ENCODE results near the gene ZFHX3. TPM values are rescaled to one million over a fixed set of nuclear protein-coding genes. Genes with fewer than 3 reads are reported as not detected.

Gene ZFHX3
- total RNA-seq, 2 experiments from 2014 or later: 0.40 to 0.54 TPM

- Mint-ChIP-seq H3K27ac (no peak overlapping the region), H3K4me3 (no peak overlapping the region)
- no peak for DNase-seq
These were observed 115.9 kb downstream of the ZFHX3 start for GRCh38 chr16:72932050-72932449.

GRCh38 chr16:72930396-72930795 is 117.5 kb downstream of the ZFHX3 start:
- Mint-ChIP-seq H3K36me3 (no peaks in the 10 kb centered on the region), H3K27ac (no peak overlapping the region), H3K27me3 (peaks cover 6% of the 10 kb centered on the region)

More at GRCh38 chr16:72932050-72932449, 115.9 kb downstream of the ZFHX3 start:
- Mint-ChIP-seq H3K9me3 (no peaks in the 10 kb centered on the region), H3K4me1 (peaks cover 3% of the 10 kb centered on the region), H3K36me3 (no peaks in the 10 kb centered on the region), H3K27me3 (peaks cover 6% of the 10 kb centered on the region)

GRCh38 chr16:72928090-72928981 is 119.6 kb downstream of the ZFHX3 start:
- no peak for DNase-seq
- Mint-ChIP-seq H3K27ac (no peak overlapping the region), H3K36me3 (no peaks in the 10 kb centered on the region), H3K27me3 (peaks cover 3% of the 10 kb centered on the region), H3K4me1 (peaks cover 3% of the 10 kb centered on the region), H3K4me3 (no peak overlapping the region), H3K9me3 (no peaks in the 10 kb centered on the region)

More at GRCh38 chr16:72930396-72930795, 117.5 kb downstream of the ZFHX3 start:
- no peak for DNase-seq
- Mint-ChIP-seq H3K4me3 (no peak overlapping the region), H3K4me1 (peaks cover 3% of the 10 kb centered on the region), H3K9me3 (no peaks in the 10 kb centered on the region)

- H3K4me1 Mint-ChIP-seq: peaks cover 3% of the 10 kb centered on the region
- peaks cover 3% of the 10 kb centered on the region for H3K27me3 Mint-ChIP-seq
- H3K4me3 Mint-ChIP-seq: no peak overlapping the region
- DNase-seq: no peak
- no peak overlapping the region for H3K27ac Mint-ChIP-seq
- H3K36me3 Mint-ChIP-seq: no peaks in the 10 kb centered on the region
- H3K9me3 Mint-ChIP-seq: no peaks in the 10 kb centered on the region
These were observed 120.5 kb downstream of the ZFHX3 start for GRCh38 chr16:72927199-72928089.

- H3K27ac Mint-ChIP-seq: no peak overlapping the region
- H3K9me3 Mint-ChIP-seq: peaks cover 2% of the 10 kb centered on the region
- DNase-seq: no peak
These were observed 121.5 kb downstream of the ZFHX3 start for GRCh38 chr16:72926177-72927070.

GRCh38 chr16:72925631-72925979 is 122.3 kb downstream of the ZFHX3 start:
- H3K9me3 Mint-ChIP-seq: peaks cover 2% of the 10 kb centered on the region
- no peak overlapping the region for H3K4me3 Mint-ChIP-seq
- no peak for DNase-seq
- H3K36me3 Mint-ChIP-seq: no peaks in the 10 kb centered on the region
- peaks cover 13% of the 10 kb centered on the region for H3K4me1 Mint-ChIP-seq
- H3K27ac Mint-ChIP-seq: no peak overlapping the region
- peaks cover 3% of the 10 kb centered on the region for H3K27me3 Mint-ChIP-seq

More at GRCh38 chr16:72926177-72927070, 121.5 kb downstream of the ZFHX3 start:
- Mint-ChIP-seq H3K4me3 (no peak overlapping the region), H3K36me3 (no peaks in the 10 kb centered on the region), H3K4me1 (peaks cover 5% of the 10 kb centered on the region), H3K27me3 (peaks cover 3% of the 10 kb centered on the region)

GRCh38 chr16:72924927-72925630 is 122.8 kb downstream of the ZFHX3 start:
- Mint-ChIP-seq H3K36me3 (no peaks in the 10 kb centered on the region), H3K27me3 (peaks cover 3% of the 10 kb centered on the region), H3K27ac (no peak overlapping the region), H3K4me1 (peaks cover 14% of the 10 kb centered on the region), H3K4me3 (no peak overlapping the region), H3K9me3 (peaks cover 2% of the 10 kb centered on the region)
- DNase-seq: no peak

GRCh38 chr16:72924537-72924926 is 123.4 kb downstream of the ZFHX3 start:
- DNase-seq: no peak
- Mint-ChIP-seq H3K9me3 (peaks cover 2% of the 10 kb centered on the region), H3K4me3 (no peak overlapping the region), H3K36me3 (no peaks in the 10 kb centered on the region), H3K27me3 (peaks cover 3% of the 10 kb centered on the region), H3K4me1 (peaks cover 16% of the 10 kb centered on the region), H3K27ac (no peak overlapping the region)

- Mint-ChIP-seq H3K36me3 (no peaks in the 10 kb centered on the region), H3K27ac (no peak overlapping the region), H3K9me3 (peaks cover 2% of the 10 kb centered on the region), H3K4me3 (no peak overlapping the region), H3K4me1 (peaks cover 16% of the 10 kb centered on the region), H3K27me3 (no peaks in the 10 kb centered on the region)
- DNase-seq: no peak
These were observed 124.2 kb downstream of the ZFHX3 start for GRCh38 chr16:72923757-72924156.

GRCh38 chr16:72922714-72923113 is 125.2 kb downstream of the ZFHX3 start:
- Mint-ChIP-seq H3K4me3 (no peak overlapping the region), H3K27ac (no peak overlapping the region), H3K4me1 (peaks cover 16% of the 10 kb centered on the region), H3K9me3 (peaks cover 2% of the 10 kb centered on the region), H3K27me3 (no peaks in the 10 kb centered on the region), H3K36me3 (no peaks in the 10 kb centered on the region)
- DNase-seq: no peak

- Mint-ChIP-seq H3K4me3 (no peak overlapping the region), H3K27ac (peak overlapping the region; percentile 19), H3K9me3 (peaks cover 2% of the 10 kb centered on the region), H3K36me3 (no peaks in the 10 kb centered on the region), H3K27me3 (no peaks in the 10 kb centered on the region), H3K4me1 (peaks cover 16% of the 10 kb centered on the region)
- no peak for DNase-seq
These were observed 126.3 kb downstream of the ZFHX3 start for GRCh38 chr16:72921620-72922019.

GRCh38 chr16:72921106-72921505 is 126.8 kb downstream of the ZFHX3 start:
- peak; percentile 24 for DNase-seq
- peak overlapping the region; percentile 11 for H3K4me3 Mint-ChIP-seq
- no peaks in the 10 kb centered on the region for H3K36me3 Mint-ChIP-seq
- peaks cover 16% of the 10 kb centered on the region for H3K4me1 Mint-ChIP-seq
- H3K9me3 Mint-ChIP-seq: peaks cover 2% of the 10 kb centered on the region
- no peaks in the 10 kb centered on the region for H3K27me3 Mint-ChIP-seq
- peak overlapping the region; percentile 19 for H3K27ac Mint-ChIP-seq

GRCh38 chr16:72917051-72917450 is 130.9 kb downstream of the ZFHX3 start:
- Mint-ChIP-seq H3K4me3 (no peak overlapping the region), H3K27me3 (no peaks in the 10 kb centered on the region), H3K36me3 (no peaks in the 10 kb centered on the region)

GRCh38 chr16:72915331-72915730 is 132.6 kb downstream of the ZFHX3 start:
- peaks cover 1% of the 10 kb centered on the region for H3K4me1 Mint-ChIP-seq
- no peaks in the 10 kb centered on the region for H3K27me3 Mint-ChIP-seq
- H3K4me3 Mint-ChIP-seq: no peak overlapping the region
- no peaks in the 10 kb centered on the region for H3K36me3 Mint-ChIP-seq
- no peaks in the 10 kb centered on the region for H3K9me3 Mint-ChIP-seq
- no peak overlapping the region for H3K27ac Mint-ChIP-seq
- no peak for DNase-seq

More at GRCh38 chr16:72917051-72917450, 130.9 kb downstream of the ZFHX3 start:
- Mint-ChIP-seq H3K4me1 (peaks cover 13% of the 10 kb centered on the region), H3K9me3 (peaks cover under 1% of the 10 kb centered on the region), H3K27ac (no peak overlapping the region)
- no peak for DNase-seq
